Glutamatergic neuron (in vitro differentiated cells): ENCODE results near the gene UGCG. TPM values are rescaled to one million over a fixed set of nuclear protein-coding genes. Genes with fewer than 3 reads are reported as not detected.
"Not testable (repeated sequence)": the region's sequence is repeated elsewhere in the genome, so short reads cannot be mapped to it uniquely, and the experiment has no call there.

Source experiments
- DNase-seq: peaks from one replicate; pipeline ENCODE4 v3.0.0; 2022
- H3K27ac Mint-ChIP-seq: one replicate; pipeline ENCODE4 v1.8.0; 2020; ENCODE audit warnings: mild to moderate bottlenecking, mixed read lengths, inconsistent platforms; ENCODE audit not compliant: unreplicated experiment
- H3K27me3 Mint-ChIP-seq: one replicate; pipeline ENCODE4 v1.8.0; 2020; ENCODE audit warnings: mild to moderate bottlenecking, moderate library complexity, mixed read lengths, inconsistent platforms; ENCODE audit not compliant: unreplicated experiment
- H3K36me3 Mint-ChIP-seq: one replicate; pipeline ENCODE4 v1.8.0; 2020; ENCODE audit warnings: mild to moderate bottlenecking, mixed read lengths, inconsistent platforms; ENCODE audit not compliant: unreplicated experiment
- H3K4me1 Mint-ChIP-seq: one replicate; pipeline ENCODE4 v1.8.0; 2020; ENCODE audit warnings: mild to moderate bottlenecking, low read depth, mixed read lengths, inconsistent platforms; ENCODE audit not compliant: unreplicated experiment
- H3K4me3 Mint-ChIP-seq: one replicate; pipeline ENCODE4 v1.8.0; 2020; ENCODE audit warnings: mild to moderate bottlenecking, mixed read lengths, inconsistent platforms; ENCODE audit not compliant: unreplicated experiment
- H3K9me3 Mint-ChIP-seq: one replicate; pipeline ENCODE4 v1.8.0; 2020; ENCODE audit warnings: mild to moderate bottlenecking, moderate library complexity, mixed read lengths, inconsistent platforms; ENCODE audit not compliant: unreplicated experiment
- CTCF ChIP-seq: fragments of 200-600 bp; sonication (generic); IDR thresholded peaks from one replicate; pipeline ENCODE4 v1.5.0; 2021; ENCODE audit not compliant: partially characterized antibody, unreplicated experiment
- total RNA-seq: library from RNA; stranded (reverse); fragmentation: NEBNext Ultra II Directional; extraction: Animal tissue kit (Norgen Biotek cat#: 25700); gene quantifications from one replicate; pipeline ENCODE4 v1.2.1, GENCODE V29; 2021; ENCODE audit not compliant: unreplicated experiment

Gene UGCG
- total RNA-seq, 1 donor from 2014 or later, result 16.0 TPM

- Mint-ChIP-seq H3K36me3 (no peaks in the 10 kb centered on the region), H3K27ac (no peak overlapping the region), H3K4me3 (no peak overlapping the region), H3K4me1 (no peaks in the 10 kb centered on the region), H3K27me3 (no peaks in the 10 kb centered on the region), H3K9me3 (no peaks in the 10 kb centered on the region)
- no peak for DNase-seq
- TF ChIP-seq CTCF, result no peak
Measured at GRCh38 chr9:111870774-111871498, 25.7 kb upstream of the UGCG start.

DNA sequence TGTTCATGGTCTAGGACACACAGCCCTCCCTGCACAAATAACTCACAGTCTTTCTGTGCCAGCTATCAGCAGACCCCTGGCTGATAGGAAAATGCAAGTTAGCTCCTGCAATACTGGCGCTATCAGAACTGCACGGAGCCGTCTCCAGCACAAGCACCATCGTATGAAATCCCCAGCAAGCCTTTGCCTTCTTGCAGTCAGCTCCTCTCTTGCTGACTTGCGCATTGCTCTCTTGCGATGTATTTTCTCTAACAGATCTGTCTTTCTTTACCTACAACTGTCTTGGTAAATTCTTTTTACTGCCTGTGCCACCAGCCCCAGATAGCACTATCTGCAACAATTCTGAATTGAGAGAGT, 25.1 kb upstream of the UGCG start:
- Mint-ChIP-seq H3K27me3 (no peaks in the 10 kb centered on the region), H3K9me3 (no peaks in the 10 kb centered on the region), H3K4me3 (no peak overlapping the region), H3K4me1 (no peaks in the 10 kb centered on the region), H3K36me3 (no peaks in the 10 kb centered on the region), H3K27ac (no peak overlapping the region)
- no peak for TF ChIP-seq CTCF
- DNase-seq, result no peak

DNA sequence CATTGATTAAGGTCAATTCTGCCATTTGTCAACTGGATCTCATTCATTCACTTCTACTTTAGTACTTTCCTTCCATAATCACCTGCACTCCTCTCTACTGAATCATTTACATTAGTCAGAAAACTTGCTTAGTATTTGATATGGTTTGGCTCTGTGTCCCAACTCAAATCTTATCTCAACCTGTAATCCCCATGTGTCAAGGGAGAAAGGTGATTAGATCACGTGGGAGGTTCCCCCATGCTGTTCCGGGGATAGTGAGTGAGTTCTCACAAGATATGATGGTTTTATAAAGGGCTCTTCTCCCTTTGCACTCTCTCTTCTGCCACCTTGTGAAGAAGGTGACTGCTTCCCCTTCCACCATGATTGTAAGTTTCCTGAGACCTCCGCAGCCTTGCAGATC, 23.7 kb upstream of the UGCG start:
- Mint-ChIP-seq H3K9me3 (no peaks in the 10 kb centered on the region), H3K4me3 (no peak overlapping the region), H3K27me3 (no peaks in the 10 kb centered on the region), H3K4me1 (no peaks in the 10 kb centered on the region), H3K36me3 (no peaks in the 10 kb centered on the region), H3K27ac (no peak overlapping the region)
- no peak for TF ChIP-seq CTCF
- DNase-seq, result no peak

- no peak overlapping the region for H3K27ac Mint-ChIP-seq
- H3K36me3 Mint-ChIP-seq, result no peaks in the 10 kb centered on the region
- H3K27me3 Mint-ChIP-seq, result no peaks in the 10 kb centered on the region
- H3K9me3 Mint-ChIP-seq, result no peaks in the 10 kb centered on the region
- DNase-seq, result no peak
- H3K4me3 Mint-ChIP-seq, result no peak overlapping the region
- no peak for TF ChIP-seq CTCF
- H3K4me1 Mint-ChIP-seq, result no peaks in the 10 kb centered on the region
Measured at GRCh38 chr9:111873901-111874300, 22.7 kb upstream of the UGCG start.

GRCh38 chr9:111874500-111874899, 22.1 kb upstream of the UGCG start:
- Mint-ChIP-seq H3K27me3 (no peaks in the 10 kb centered on the region), H3K4me1 (no peaks in the 10 kb centered on the region), H3K9me3 (no peaks in the 10 kb centered on the region), H3K4me3 (no peak overlapping the region), H3K27ac (no peak overlapping the region), H3K36me3 (no peaks in the 10 kb centered on the region)
- TF ChIP-seq CTCF, result no peak
- no peak for DNase-seq

- not testable (repeated sequence) for H3K4me1 Mint-ChIP-seq, DNase-seq, H3K27ac Mint-ChIP-seq, H3K4me3 Mint-ChIP-seq, H3K36me3 Mint-ChIP-seq, H3K9me3 Mint-ChIP-seq, H3K27me3 Mint-ChIP-seq
Measured at GRCh38 chr9:111875291-111875690, 21.3 kb upstream of the UGCG start.

- not testable (repeated sequence) for H3K27me3 Mint-ChIP-seq, H3K4me3 Mint-ChIP-seq, H3K27ac Mint-ChIP-seq, H3K4me1 Mint-ChIP-seq, H3K36me3 Mint-ChIP-seq, DNase-seq, H3K9me3 Mint-ChIP-seq
Measured at GRCh38 chr9:111875691-111876090, 20.9 kb upstream of the UGCG start.
